Left cardiac atrium (tissue), 4 donors: ENCODE results near the gene OPN4. TPM values are rescaled to one million over a fixed set of nuclear protein-coding genes. Genes with fewer than 3 reads are reported as not detected.
"Not testable (repeated sequence)": the region's sequence is repeated elsewhere in the genome, so short reads cannot be mapped to it uniquely, and the experiment has no call there.

Experiments used
- ATAC-seq, 2 donors: fragments of 200-7000 bp; cut with Tn5 transposase; one replicate each; pipeline ENCODE4 v1.9.1; 2020; ENCODE audit warnings: mild to moderate bottlenecking in 2 of 2, moderate library complexity in 2 of 2
- DNase-seq: peaks from one replicate; pipeline ENCODE4 v3.0.0-alpha.2; 2020
- intact Hi-C, 2 donors: fragments of 100-400 bp; cut with DNase I; formaldehyde crosslinking; loops; one replicate each; pipeline versions ENCODE4 v1.14.1 to v1.15.1; 2022 to 2023
- long read RNA-seq: library from polyadenylated mRNA; unstranded; transcript quantifications from one replicate; pipeline ENCODE4 v2.0.0, GENCODE V29; 2021
- total RNA-seq, 2 donors: library from RNA; stranded (reverse); fragmentation: NEBNext Ultra II Directional; extraction: Animal tissue kit (Norgen Biotek cat#: 25700); gene quantifications; one replicate each; pipeline ENCODE4 v1.2.1, GENCODE V29; 2021
- donor health status: DM: no; HTN: yes; CAD: no.
- donor health status: DM: no; HTN: yes; CAD: no; lungs with severe emphysema.
- donor health status: DM: yes; HTN: yes; CAD: no.
- donor health status: Dilated cardiomyopathy.

OPN4 gene
- under 1 TPM; 0.12 to 0.18 TPM for total RNA-seq
- long read RNA-seq, partial matches to known transcripts, result 0 of 2 reads
- long read RNA-seq, other reads (novel, unspliced or antisense), result 2 of 2 reads

GRCh38 chr10:86654411-86655172 lies at the start of gene OPN4:
TSS of gene OPN4 (plus strand) at chr10:86654547. CDS start at chr10:86654784, 237 bp downstream.
- DNase-seq (no peak), ATAC-seq (no peak)
- intact Hi-C loops, result no loop called here

GRCh38 chr10:86607674-86608073 lies 46.7 kb upstream of the OPN4 start:
- intact Hi-C loops, result no loop called here
- no peak for ATAC-seq

GRCh38 chr10:86609920-86610319 lies 44.4 kb upstream of the OPN4 start:
- no peak for ATAC-seq
- intact Hi-C loops, result no loop called here
- DNase-seq, result no peak

More at GRCh38 chr10:86607674-86608073, 46.7 kb upstream of the OPN4 start:
- DNase-seq, result no peak

GRCh38 chr10:86611386-86611785 lies 43.0 kb upstream of the OPN4 start:
- DNase-seq (no peak), ATAC-seq (no peak)
- intact Hi-C loops, result no loop called here

- intact Hi-C loops, result no loop called here
- ATAC-seq (no peak), DNase-seq (no peak)
Measured at GRCh38 chr10:86613096-86613495, 41.3 kb upstream of the OPN4 start.

GRCh38 chr10:86613905-86614304 lies 40.4 kb upstream of the OPN4 start:
- intact Hi-C loops, result no loop called here
- DNase-seq (no peak), ATAC-seq (peak in 1 of 2 donors; percentile 51)

GRCh38 chr10:86614853-86615252 lies 39.5 kb upstream of the OPN4 start:
- ATAC-seq (no peak), DNase-seq (no peak)
- intact Hi-C loops, result no loop called here

- DNase-seq, intact Hi-C loops, ATAC-seq: not testable (repeated sequence)
Measured at GRCh38 chr10:86617278-86617677, 37.1 kb upstream of the OPN4 start.

GRCh38 chr10:86628311-86628710 lies 26.0 kb upstream of the OPN4 start:
- DNase-seq (no peak), ATAC-seq (no peak)

GRCh38 chr10:86630079-86630478 lies 24.3 kb upstream of the OPN4 start:
- DNase-seq, result no peak
- intact Hi-C loops, result no loop called here
- peak; percentile 86 to 90 for ATAC-seq

More at GRCh38 chr10:86628311-86628710, 26.0 kb upstream of the OPN4 start:
- intact Hi-C loops, result no loop called here

- peak; percentile 41 for DNase-seq
Measured at GRCh38 chr10:86632009-86632800, 22.1 kb upstream of the OPN4 start.

GRCh38 chr10:86632951-86633350 lies 21.4 kb upstream of the OPN4 start:
- intact Hi-C loops, result no loop called here
- ATAC-seq (no peak), DNase-seq (no peak)

More at GRCh38 chr10:86632009-86632800, 22.1 kb upstream of the OPN4 start:
- intact Hi-C loops, result no loop called here
- peak; percentile 72 to 81 for ATAC-seq

- intact Hi-C loops, result no loop called here
- ATAC-seq, result peak in 1 of 2 donors; percentile 43
- no peak for DNase-seq
Measured at GRCh38 chr10:86635402-86635801, 18.9 kb upstream of the OPN4 start.

- intact Hi-C loops, result no loop called here
- no peak for DNase-seq
- no peak for ATAC-seq
Measured at GRCh38 chr10:86636311-86636710, 18.0 kb upstream of the OPN4 start.

- ATAC-seq (no peak), DNase-seq (no peak)
- intact Hi-C loops, result no loop called here
Measured at GRCh38 chr10:86642021-86642420, 12.3 kb upstream of the OPN4 start.

- peak in 1 of 2 donors; percentile 36 for ATAC-seq
- intact Hi-C loops, result no loop called here
- DNase-seq, result no peak
Measured at GRCh38 chr10:86642499-86642898, 11.8 kb upstream of the OPN4 start.

GRCh38 chr10:86644152-86644793 lies 10.1 kb upstream of the OPN4 start:
- intact Hi-C loops, result no loop called here
- DNase-seq, result no peak
- ATAC-seq, result no peak

- DNase-seq (no peak), ATAC-seq (no peak)
- intact Hi-C loops, result no loop called here
Measured at GRCh38 chr10:86644794-86645445, 9.4 kb upstream of the OPN4 start.

- DNase-seq, intact Hi-C loops, ATAC-seq: not testable (repeated sequence)
Measured at GRCh38 chr10:86645621-86646165, 8.7 kb upstream of the OPN4 start.
